HG03097 (cell line): ENCODE measurements around the gene GPR55.

Source experiments
- ATAC-seq: cut with Tn5 transposase; IDR thresholded peaks from one replicate; pipeline ENCODE4 v1.9.1; 2021; ENCODE audit not compliant: unreplicated experiment, low FRiP score

The GPR55 gene

DNA sequence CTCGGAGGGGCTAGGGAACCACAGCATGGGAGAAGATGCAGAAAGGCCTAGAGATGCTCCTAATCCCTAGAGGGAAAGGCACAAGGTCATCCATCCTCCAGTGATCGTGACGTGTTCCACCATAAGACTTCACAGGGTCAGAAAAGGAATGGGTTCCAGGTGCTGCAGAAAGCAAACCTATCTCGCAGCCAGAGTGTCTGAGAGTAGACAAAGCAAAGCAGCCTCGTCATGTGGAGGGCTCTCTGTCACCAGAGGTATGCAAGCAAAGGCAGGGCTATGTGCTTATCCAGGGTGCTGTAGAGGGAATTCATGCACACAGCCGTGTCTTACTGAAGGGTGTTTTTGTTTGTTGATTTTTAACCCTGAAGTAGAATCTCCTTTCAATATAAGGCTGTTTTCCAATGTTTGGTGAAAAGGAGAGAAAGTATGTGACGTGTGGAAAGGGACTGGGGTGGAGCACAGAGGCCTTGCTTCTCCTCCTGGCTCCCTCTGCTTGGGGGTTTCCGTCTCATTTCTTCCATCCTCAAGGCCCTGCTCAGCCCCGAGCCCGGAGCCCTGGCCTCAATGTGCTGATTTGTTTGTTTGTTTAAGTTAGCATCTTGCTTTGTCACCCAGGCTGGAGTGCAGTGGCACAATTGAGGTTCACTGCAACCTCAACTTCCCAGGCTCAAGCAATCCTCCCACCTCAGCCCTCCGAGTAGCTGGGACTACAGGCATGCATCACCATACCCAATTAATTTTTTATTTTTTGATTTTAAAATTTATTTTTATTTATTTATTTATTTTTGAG, 3.0 kb downstream of the GPR55 start:
- no peak for ATAC-seq

DNA sequence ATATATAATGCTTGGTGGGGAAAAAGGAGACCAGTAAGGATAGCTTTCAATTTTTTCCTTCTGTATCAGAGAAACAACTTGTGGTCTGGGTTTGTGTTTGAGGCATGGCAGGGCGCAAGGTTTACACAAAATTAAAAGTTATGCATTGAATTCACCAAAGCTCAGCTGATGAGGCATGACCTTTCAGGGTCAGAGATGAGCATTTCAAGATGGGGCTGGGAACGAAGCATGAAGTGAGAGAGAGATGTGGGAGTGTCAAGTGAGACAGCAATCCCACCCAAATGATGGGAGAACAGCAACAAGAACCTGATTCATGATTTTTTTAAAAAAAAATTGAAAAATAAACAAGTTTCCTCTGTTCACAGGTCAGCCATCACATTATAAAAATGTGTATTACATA, 4.9 kb downstream of the GPR55 start:
- no peak for ATAC-seq

DNA sequence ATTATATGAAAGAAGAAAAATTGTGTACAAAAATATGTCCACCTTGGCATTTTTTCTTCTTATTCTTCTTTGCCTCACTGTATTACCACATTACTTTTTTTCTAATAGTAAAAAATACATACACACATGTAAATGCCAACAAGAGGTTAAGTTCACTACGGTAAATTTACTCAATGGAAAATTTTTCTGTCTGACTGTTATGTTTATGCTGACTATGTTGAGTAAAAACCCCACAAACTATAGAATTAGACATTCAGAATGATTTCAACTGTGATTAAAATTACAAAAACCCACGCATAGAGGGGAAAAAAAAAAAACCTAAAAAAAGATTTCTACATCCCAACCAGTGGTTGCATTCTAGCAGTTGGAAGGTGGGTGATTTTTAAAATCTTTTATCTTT, 5.4 kb downstream of the GPR55 start:
- ATAC-seq: no peak

DNA sequence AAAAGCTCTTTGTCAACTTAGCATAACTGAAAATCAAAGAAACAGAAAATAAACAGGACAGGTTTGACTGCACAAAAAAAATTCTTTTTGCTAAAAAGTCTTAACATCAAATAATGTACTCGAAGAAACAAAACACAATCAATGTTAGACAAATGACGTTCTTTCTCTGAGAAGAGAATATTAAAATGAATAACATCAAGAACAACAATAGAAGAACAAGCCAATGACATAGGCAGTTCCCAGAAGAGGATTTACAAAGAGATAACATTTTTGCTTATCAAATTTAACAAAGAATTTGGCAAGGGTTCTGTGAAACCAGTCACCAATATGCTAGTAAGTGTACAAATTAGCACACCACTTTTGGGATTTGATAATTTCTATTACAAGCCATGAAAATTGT, 5.8 kb downstream of the GPR55 start:
- no peak for ATAC-seq

DNA sequence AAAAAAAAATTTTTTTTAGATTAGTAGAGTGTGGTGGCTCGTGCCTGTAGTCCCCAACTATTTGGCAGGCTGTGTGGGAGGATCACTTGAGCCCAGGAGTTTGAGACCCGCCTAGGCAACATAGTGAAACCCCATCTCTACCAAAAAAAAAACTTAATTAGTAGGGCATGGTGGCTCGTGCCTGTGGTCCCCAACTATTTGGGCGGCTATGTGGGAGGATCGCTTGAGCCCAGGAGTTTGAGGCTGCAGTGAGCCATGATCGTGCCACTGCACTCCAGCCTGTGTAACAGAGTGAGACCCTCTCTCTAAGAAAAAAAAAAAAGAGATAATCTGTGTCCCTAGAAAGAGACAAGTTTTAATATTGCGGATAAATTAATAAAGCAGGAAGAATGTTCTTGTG, 8.8 kb downstream of the GPR55 start:
- ATAC-seq: no peak

DNA sequence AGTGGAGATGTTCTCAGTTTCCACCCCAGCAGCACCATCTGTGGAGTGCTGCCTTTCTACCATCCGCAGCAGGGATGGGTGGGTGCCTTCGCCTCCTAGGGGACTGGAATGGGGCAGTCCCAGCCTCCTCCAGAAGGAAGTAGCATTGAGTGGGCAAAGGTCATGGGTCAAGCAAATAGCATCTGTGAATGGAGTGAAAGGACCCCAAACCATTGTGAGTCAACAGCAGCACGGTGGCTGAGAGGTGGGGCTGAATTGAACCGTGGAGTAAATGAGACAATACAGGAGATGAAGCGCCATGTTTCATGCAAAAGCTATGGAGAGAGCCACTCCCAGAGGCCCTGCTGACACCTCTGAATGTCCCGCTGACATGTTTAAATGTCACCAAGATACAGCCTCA, 9.7 kb downstream of the GPR55 start:
- no peak for ATAC-seq

DNA sequence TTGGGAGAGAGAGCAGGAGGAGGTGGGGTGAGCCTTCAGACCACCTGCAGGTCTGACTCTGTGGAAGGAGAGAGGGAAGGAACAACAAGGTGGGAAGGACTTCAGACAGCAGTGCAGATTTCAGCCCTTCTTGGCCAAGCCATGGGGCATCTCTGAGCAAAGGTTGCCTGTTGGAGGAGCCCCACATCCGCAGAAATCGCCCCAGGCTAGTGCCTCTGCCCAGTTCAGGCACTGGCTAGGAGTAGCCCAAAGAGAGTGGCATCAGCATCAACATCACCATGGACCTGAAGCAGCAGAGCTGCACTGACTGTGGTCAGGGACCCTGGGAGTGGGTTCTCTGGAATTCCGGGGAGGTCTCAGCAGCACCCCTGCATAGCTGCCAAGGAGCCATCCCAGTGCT, 10.2 kb downstream of the GPR55 start:
- ATAC-seq: no peak

DNA sequence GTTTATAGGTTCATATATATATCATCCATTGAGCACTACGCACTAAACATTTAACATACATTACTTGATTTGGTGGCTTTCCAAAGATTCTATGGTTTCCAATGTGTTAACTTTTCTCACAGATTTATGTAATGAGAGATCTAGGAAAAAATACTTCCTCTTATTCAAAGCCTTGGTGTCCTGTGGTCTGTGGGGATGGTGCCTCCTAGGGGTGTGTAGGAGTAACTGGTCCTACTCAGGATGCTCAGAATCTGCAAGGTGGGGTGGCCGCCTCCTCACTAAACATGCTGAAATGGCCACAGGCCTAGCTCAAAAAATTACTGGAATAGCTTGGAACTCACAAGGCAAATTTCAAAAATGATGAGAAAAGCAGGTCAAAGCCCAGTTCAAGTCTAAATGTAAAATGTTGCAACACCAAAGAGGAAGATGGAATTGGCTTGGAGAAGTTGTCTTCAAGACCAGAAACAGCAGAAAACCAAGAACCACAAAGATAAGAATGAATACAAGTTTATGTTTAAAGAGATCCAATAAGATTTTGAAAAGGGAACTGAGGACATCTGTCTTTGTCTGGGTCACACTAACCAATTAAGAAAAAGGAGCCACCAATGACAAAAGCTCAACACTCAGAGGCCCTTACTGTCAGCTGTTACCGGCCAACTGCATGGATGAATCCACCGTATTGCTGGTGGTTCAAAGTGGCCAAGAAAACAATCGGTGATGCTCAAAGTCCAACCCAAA, 11.5 kb downstream of the GPR55 start:
- no peak for ATAC-seq

DNA sequence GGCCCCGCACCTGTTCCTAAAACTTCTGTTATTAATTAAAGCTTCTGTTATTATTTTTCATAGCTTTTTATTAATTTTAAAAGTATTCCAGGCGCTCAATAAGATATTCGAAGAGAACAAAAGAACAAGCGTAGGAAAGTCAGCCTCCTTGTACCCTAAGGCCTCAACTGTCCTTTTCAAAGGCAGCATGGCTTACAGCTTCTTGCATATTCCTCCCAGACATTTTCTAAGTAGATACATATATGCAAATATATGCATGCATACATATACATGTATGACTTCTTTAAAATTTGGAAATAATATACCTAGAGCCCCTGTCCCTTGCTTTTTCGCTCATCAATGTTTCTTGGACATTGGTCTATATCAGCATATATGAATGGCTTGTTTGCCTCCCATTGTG, 12.3 kb downstream of the GPR55 start:
- ATAC-seq: no peak

DNA sequence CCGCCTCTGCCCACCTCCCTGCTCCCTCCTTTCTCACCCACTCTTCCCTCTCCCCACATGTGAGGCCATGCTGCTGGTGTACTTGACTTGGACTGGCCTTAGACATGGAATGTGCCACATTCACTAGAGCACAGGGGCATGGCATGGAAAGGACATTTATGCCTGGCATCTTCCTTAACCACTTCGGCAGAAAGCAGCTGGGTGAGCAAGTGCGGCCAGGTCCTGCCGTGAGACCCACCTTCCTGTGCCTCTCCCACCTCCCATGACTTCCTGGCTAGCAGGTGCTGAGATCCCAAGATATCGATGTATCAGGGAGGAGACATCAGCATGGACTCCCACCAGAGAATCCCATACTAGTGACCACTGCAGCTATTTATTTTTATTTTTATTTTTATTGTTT, 13.0 kb downstream of the GPR55 start:
- ATAC-seq: no peak

DNA sequence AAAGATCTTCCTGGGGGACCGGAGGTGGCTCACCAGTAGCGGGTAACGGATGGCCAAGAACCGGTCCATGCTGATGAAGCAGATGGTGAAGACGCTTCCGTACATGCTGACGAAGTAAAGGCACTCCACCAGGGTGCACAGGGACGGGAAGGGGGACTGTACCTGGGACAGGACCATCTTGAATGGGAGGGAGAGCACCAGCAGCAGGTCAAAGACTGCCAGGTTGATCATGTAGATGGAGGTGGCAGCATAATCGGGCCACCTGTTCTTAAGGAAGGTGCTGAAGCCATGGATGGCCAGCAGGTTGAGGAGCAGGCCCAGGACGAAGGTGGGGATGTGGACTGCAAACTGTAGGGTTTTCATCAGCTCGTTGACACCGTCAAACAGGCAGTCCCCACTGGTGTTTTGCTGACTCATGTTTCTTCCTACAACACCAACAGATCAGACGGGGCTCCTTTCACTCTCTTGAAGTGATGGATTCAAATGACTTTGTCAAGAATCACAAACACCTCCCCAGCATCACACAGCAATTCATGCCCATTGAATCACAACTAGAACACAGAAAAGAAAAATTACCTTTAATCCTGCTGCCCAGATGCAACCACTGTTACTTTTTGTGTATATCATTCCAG, 14.4 kb downstream of the GPR55 start:
- ATAC-seq: no peak

DNA sequence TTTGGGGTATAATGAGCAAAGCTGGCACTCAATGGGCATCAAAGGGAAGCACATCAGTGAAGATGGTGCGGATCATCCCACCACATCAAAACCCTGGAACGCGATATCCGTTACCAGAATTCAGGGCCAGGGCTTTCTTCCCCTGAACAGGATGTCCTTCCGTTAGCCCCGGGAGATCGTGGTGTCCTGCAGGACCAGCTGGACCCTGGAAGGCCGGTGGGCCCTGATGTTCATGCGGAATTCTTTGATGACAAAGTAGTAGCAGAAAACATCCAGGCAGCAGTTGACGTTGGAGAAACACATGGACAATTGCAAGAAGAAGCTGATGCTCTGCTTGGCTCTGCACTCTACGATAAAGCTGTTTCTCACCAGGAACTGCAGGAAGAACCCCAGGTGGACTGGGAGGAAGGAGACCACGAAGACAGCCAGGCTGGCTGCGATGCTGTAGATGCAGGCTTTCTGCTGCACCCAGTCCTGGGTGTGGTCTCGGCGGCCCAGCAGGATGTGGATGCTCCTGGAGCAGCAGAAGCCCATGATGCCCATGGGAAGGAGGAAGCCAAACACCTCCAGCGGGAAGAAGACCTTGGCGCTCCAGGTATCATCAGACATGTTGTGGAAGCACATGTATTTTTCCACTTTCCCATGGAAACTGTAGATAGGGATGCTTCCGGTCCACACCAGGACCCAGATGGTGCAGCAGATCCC, 15.0 kb downstream of the GPR55 start:
- ATAC-seq: no peak

DNA sequence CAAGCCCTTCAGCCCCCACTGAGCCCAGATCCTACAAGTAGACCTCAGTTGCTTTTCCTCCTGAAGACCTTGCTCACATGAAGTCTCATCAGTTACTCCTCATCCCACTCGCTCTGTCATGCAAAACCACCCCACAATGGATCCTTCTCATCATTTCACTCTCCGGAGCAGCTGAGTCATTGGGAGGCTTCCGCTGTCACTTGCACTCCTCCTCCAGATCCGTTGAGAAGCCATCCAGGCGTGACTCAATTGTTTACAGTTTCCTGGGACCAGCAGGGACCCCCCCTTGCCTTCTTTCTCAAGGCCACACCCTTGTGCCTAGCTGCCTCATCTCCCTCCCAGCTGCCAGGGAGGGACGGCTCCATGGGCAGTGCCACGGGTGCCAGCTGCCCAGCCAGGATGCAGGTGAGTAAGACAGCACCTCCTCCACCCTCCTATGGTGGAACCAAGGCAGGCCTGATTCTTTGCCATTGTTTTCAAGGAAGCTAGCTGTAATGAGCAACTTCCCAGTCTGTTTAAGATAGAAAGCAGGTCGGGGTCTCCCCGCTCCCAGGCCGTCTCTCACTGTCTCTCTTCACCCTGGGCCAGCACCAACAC, 16.3 kb downstream of the GPR55 start:
- ATAC-seq: no peak

DNA sequence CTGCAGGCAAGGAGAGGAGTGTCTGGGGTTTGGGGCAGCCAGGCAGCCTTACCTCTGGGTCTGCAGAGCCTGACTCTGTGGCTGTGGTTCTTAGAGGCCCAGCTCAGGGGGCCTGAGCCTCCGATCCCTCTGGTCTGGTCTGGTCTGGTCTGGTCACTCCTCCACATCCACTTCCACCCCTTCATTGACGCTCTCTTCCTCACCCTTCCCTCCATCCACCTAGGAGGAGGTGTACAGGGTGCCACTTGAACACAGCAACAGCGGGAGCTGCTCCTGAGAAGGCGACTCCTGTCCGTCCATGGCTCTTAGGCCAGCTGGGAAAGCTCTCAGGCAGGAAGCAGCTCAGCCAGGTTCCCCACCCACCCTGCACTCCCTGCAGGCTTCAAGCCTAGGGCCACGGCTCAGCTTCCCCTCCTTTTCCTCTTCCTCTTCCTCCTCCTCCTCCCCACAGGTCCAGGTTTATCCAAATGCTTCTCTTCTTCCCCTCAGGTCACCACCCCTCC, 16.9 kb downstream of the GPR55 start:
- no peak for ATAC-seq

DNA sequence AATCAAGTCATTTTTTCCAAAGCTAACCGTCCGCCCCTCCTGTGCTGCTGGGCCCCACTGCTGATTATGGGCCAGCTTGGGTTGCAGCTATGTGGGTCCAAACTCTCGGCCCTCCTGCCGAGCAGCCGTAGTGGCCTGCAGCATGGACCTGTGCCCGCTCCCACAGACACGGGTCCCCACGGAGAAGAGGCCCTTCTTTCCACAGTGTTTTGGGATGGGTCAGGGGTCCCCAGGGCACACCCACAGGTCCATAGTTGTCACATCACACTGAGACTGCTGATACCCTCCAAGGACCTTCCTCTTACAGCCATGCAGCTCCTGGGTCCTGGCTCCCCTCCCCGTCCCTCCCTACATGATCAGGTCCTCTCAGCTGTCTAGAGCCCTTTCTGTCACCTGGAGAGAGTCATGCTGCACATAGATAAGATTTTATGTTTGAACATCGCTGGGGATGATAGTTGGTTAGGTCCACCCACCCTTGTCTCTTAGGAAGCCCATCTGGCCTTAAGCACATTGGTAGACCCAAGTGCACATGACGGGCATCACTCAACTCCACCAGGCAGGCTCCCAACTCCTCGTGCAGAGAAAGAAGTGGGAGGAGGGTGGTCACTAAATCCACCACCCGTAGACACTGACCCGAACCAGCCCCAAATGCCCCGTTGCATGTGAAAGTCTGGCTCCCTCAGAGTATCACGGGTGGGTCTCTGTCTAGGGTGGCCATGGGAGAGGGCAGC, 17.5 kb downstream of the GPR55 start:
- no peak for ATAC-seq

DNA sequence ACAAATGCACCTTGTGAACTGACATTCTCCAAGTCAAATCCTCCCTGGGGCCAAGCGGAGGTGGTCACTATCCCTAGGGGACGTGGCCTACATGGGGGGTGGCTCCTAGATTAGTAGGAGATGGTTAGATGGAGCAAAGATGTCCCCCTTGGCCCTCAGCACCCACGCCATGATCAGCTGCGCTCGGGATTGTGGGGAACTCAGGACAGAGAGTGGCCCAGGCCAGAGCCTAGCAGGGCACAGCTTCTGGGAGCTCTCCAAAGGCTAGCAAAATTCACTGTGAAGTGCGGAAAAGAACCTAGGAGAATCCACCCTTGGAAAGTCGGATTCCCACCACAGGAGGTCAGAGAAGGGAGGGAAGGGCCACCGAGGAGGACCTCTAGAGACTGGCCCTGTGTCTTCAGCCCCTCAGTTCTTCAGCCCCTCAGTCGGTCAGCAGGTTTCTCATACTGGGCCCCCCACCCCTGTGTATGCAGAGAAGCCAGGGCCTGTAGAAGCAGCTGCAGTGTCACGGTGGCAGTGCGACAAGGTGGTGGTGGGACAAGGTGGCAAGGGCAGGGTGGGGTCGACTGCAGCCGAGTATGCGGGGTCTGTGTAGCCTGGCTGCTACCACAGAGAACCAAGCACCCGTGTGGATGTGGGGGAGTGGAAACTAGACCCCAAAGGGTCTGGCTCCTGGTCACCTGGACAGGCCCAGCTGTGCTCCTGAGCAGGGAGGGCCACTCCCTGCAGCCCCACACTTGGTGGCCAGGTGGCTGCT, 18.4 kb downstream of the GPR55 start:
- ATAC-seq: no peak

DNA sequence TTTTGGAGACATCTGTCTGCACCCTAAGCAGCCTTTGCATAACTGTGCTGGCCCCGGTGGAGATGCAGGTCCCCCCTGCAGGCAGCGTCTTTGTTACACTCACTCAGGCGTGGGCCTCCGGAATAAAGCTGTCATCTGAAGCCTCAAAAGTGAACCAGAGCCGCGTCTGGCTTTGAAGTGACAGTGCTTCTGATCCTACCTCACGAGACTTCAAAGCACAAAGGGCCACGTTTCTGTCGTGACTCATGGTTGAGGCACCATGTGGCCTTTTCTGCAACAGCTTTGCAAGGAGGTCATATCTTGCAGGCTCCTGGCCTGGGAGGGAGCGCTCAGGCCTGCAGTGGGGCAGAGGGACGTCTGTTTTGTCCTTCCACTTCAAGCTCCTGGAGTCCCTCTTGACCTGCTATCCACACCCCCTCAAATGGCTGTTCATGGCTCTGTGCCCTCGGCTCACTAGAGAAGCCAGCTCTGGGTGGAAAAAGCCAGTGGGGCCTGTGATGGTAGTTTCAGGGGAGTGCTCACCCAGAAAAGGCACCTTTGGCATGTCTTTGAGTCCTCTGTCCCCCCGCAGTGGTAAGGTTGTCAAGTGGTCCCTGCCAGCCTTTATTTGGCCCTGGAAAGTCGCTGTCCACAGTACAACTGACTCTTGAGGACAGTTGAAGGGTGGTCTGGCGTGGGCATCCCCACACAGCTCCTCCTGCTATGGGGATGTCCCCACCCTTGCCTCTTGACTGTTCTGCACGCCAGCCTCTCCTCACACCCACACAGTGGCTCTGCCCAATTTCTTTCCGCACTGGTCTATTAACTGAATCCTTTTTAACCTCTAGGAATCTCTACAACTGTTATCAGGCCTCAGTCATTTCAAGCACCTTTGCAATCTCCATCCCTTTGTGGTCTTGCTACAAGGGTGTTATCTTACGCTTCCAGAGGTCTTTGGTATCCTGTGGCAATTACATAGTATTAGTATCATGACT, 19.3 kb downstream of the GPR55 start:
- no peak for ATAC-seq

DNA sequence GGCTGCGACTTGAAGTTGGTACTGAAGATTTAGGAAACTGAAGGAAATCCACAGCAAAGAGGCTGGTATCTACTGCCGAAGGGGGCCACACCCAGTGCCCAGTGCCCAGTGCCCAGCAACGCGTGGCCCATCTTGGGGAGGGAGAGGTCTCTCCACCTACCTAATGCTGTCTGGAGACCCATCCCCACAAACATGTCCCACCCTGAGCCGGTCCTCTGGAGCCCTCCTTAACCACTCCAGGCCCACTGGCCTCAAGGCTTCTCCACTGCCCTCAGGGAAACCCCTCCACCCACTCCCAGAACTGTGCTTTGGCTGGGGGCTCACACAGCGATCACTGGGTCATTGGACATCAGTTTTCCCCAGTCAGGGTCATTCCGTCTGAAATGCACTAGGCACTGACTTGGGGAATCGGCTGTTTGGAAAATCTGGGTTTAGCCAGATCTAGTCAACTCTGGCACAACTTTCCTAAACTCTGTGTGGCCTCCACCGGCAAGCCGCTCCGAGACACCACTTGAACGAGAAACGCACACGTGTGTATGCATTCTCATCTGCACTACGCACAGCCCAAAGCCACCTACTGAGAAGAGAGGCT, 20.1 kb downstream of the GPR55 start:
- no peak for ATAC-seq
